HFFc6 (cell line): ENCODE results near the gene PKNOX1. TPM values are rescaled to one million over a fixed set of nuclear protein-coding genes. Genes with fewer than 3 reads are reported as not detected.

Experiments
- DNase-seq: peaks from one replicate; pipeline ENCODE4 v3.0.0-alpha.2; 2018
- H3K27ac Mint-ChIP-seq: 2 replicates; pipeline ENCODE4 v1.8.0; 2020; ENCODE audit warnings: mild to moderate bottlenecking, mixed read lengths
- H3K27me3 Mint-ChIP-seq: 2 replicates; pipeline ENCODE4 v1.8.0; 2021; ENCODE audit warnings: mild to moderate bottlenecking, moderate library complexity, mixed read lengths; ENCODE audit not compliant: insufficient read depth
- H3K36me3 Mint-ChIP-seq: 2 replicates; pipeline ENCODE4 v1.8.0; 2021; ENCODE audit warnings: low read depth, mixed read lengths
- H3K4me1 Mint-ChIP-seq: 2 replicates; pipeline ENCODE4 v1.8.0; 2020; ENCODE audit warnings: low read depth, mixed read lengths
- H3K4me3 Mint-ChIP-seq: 2 replicates; pipeline ENCODE4 v1.8.0; 2020; ENCODE audit warnings: mild to moderate bottlenecking, moderate library complexity, mixed read lengths
- H3K9me3 Mint-ChIP-seq: 2 replicates; pipeline ENCODE4 v1.8.0; 2020; ENCODE audit warnings: mild to moderate bottlenecking, mixed read lengths
- total RNA-seq, 6 experiments: library from RNA; stranded (reverse); fragmentation: NEBNext Ultra II Directional; extraction: Animal tissue kit (Norgen Biotek cat#: 25700); gene quantifications; 2 replicates in 1 of 6; 3 replicates in 5 of 6; pipeline ENCODE4 v1.2.3, GENCODE V29; 2021
- TF ChIP-seq, protein P1 (sequence below): fragments of 200-600 bp; sonication (generic); IDR thresholded peaks from 2 replicates; pipeline ENCODE4 v1.5.0; 2021; ENCODE audit warnings: antibody characterized with exemption, mild to moderate bottlenecking

The PKNOX1 gene
- total RNA-seq, 6 experiments from 2014 or later: 16.6 to 22.5 (median 19.2) TPM

DNA sequence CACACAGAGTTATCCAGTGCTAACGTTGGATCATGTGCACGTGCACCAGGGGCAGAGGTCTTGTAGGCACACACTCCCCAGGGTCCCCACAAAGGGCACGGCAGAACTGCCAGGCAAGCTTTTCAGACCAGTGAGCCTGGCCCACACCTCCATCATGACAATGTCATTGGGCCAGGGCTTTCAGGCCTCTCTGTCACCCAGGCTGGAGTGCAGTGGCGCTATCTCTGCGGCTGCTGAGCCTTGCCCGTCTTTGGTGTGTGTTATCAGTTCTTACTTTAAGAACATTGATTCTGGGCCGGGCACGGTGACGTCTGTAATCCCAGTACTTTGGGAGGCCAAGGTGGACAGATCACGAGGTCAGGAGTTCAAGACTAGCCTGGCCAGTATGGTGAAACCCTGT lies 44.2 kb downstream of the PKNOX1 start:
- H3K27me3 Mint-ChIP-seq: no peaks in the 10 kb centered on the region
- H3K27ac Mint-ChIP-seq: no peak overlapping the region
- TF ChIP-seq, protein P1, sequence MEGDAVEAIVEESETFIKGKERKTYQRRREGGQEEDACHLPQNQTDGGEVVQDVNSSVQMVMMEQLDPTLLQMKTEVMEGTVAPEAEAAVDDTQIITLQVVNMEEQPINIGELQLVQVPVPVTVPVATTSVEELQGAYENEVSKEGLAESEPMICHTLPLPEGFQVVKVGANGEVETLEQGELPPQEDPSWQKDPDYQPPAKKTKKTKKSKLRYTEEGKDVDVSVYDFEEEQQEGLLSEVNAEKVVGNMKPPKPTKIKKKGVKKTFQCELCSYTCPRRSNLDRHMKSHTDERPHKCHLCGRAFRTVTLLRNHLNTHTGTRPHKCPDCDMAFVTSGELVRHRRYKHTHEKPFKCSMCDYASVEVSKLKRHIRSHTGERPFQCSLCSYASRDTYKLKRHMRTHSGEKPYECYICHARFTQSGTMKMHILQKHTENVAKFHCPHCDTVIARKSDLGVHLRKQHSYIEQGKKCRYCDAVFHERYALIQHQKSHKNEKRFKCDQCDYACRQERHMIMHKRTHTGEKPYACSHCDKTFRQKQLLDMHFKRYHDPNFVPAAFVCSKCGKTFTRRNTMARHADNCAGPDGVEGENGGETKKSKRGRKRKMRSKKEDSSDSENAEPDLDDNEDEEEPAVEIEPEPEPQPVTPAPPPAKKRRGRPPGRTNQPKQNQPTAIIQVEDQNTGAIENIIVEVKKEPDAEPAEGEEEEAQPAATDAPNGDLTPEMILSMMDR: no peak
- H3K4me1 Mint-ChIP-seq: no peaks in the 10 kb centered on the region
- H3K9me3 Mint-ChIP-seq: no peaks in the 10 kb centered on the region
- no peak for DNase-seq
- no peak overlapping the region for H3K4me3 Mint-ChIP-seq
- H3K36me3 Mint-ChIP-seq: peaks cover 14% of the 10 kb centered on the region

DNA sequence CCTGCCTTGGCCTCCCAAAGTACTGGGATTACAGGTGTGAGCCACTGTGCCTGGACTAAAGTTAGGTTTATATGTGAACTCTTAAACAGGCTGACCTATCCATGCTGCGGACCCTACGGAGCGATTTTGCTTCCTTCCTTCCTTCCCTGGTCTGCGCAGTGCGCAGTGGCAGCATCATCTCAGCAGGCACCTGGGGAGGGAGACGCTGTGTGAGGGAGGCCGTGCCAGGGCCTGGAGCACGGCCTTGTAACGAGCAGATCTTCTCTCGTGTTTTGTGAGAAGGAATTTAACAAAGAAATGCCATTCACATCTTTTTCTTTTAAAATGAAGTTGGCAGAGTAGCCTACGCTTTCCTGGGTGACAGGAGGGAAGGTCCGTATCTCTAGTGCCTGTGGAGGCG lies 45.8 kb downstream of the PKNOX1 start:
- TF ChIP-seq, protein P1: no peak
- Mint-ChIP-seq H3K36me3 (peaks cover 17% of the 10 kb centered on the region), H3K27me3 (no peaks in the 10 kb centered on the region), H3K27ac (no peak overlapping the region), H3K4me1 (peaks cover 6% of the 10 kb centered on the region), H3K9me3 (no peaks in the 10 kb centered on the region), H3K4me3 (no peak overlapping the region)
- DNase-seq: no peak

DNA sequence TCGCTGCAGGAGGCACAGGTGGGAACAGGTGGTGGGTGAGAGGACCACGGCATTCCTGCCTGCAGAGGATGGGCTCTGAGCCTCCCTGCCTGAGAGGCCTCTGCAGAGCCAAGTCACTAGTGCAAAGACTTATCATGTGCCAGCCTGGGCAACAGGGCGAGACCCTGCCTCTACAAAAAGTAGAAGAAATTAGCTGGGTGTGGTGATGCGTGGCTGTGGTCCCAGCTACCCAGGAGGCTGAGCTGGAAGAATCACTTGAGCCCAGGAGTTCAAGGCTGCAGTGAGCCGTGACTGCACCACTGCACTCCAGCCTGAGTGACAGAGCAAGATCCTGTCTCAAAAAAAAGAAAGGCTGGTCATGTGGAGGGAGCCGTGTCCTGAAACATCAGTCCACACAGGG lies 46.4 kb downstream of the PKNOX1 start:
- H3K9me3 Mint-ChIP-seq: no peaks in the 10 kb centered on the region

DNA sequence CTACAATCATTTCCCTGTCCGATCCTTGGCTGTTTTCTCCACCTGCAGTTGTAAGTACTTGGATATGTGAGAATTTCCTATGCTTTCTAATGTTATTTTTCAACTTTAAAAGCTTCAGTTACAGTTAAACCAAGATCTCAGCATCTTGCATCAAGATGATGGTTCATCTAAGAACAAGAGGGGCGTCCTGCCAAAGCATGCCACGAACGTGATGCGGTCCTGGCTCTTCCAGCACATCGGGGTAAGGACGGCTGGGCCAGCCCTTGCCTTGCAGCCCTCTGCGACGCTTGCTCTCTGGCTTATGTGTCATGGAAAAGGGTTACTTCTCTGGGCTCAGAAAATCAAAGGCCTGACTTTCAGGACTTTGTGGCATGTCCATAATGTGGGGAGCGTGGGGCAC lies 46.8 kb downstream of the PKNOX1 start:
- H3K4me1 Mint-ChIP-seq: peaks cover 16% of the 10 kb centered on the region
- no peak for DNase-seq
- H3K4me3 Mint-ChIP-seq: no peak overlapping the region
- H3K27me3 Mint-ChIP-seq: no peaks in the 10 kb centered on the region
- no peak overlapping the region; the same call in 1 of the 2 replicates for H3K27ac Mint-ChIP-seq
- H3K9me3 Mint-ChIP-seq: no peaks in the 10 kb centered on the region
- H3K36me3 Mint-ChIP-seq: peaks cover 17% of the 10 kb centered on the region
- TF ChIP-seq, protein P1: no peak

More for the DNA sequence above, 46.4 kb downstream of the PKNOX1 start:
- peaks cover 17% of the 10 kb centered on the region for H3K36me3 Mint-ChIP-seq
- H3K4me1 Mint-ChIP-seq: peaks cover 12% of the 10 kb centered on the region
- no peak for DNase-seq
- H3K27ac Mint-ChIP-seq: no peak overlapping the region; the same call in 1 of the 2 replicates
- TF ChIP-seq, protein P1: no peak
- H3K27me3 Mint-ChIP-seq: no peaks in the 10 kb centered on the region
- no peak overlapping the region for H3K4me3 Mint-ChIP-seq

DNA sequence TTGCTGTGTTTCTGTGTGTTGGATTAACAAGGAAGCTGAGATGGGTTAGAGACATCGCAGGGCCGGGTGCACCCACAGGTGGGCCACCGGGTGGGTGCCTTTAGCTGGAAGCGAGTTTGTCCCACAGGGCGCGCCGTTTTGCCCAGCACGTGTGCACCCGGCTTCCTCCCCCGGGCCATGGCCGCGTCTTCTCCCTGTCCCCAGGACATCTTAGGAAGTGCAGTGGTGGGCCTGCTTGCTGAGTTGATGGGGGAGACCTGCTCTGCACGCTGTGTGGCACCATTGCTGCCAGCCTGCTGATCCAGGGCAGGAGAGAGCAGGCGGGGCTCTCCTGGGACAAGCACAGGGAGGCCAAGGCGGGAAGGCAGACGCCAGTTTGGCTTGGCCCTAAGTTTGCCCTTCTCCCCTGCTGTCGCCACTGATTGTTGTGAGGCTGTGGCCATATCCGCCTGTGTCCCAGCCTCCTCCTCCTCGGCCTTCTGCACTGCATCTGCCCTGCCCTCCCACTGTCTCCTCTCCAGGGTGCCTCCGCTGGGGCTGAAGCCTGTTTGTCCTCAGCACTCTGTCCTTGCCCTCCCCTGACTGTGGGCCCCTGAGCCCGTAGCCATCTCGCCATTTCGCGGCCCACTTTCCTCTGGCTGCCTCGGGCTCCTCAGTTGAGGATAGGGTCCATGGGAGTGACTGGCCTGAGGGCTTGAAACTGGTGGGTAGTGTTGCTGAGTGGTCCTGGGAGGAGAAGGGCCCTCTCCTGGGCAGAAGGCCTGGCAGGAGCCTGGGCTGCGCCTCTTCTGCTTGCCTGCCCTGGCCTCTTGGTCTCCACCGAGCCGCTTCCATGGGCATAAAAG lies 47.6 kb downstream of the PKNOX1 start:
- H3K36me3 Mint-ChIP-seq: peaks cover 19% of the 10 kb centered on the region
- DNase-seq: no peak
- H3K4me3 Mint-ChIP-seq: no peak overlapping the region
- TF ChIP-seq, protein P1: no peak
- H3K4me1 Mint-ChIP-seq: peaks cover 24% of the 10 kb centered on the region
- H3K9me3 Mint-ChIP-seq: no peaks in the 10 kb centered on the region
- no peaks in the 10 kb centered on the region for H3K27me3 Mint-ChIP-seq
- H3K27ac Mint-ChIP-seq: 0 out of 2 replicates have a peak overlapping the region, but pooled peaks have one; percentile 2
